ENCODE measurements around the gene RHBDF2. TPM values are rescaled to one million over a fixed set of nuclear protein-coding genes. Genes with fewer than 3 reads are reported as not detected.

Gene RHBDF2
- total RNA-seq (2021) (28.6 to 33.0 TPM (median 31.5 TPM) in 3 replicates), Bru-seq, nascent RNA (percentile 51 among the genes with signal in this experiment)
- long read RNA-seq, experiment 1, transcript RHBDF2-201 (19 exons, 3,582 nt), result major isoform, 7 of 61 reads
- long read RNA-seq, experiment 1, partial matches to known transcripts, result 4 of 61 reads
- long read RNA-seq, experiment 1, other reads (novel, unspliced or antisense), result 50 of 61 reads
- long read RNA-seq, experiment 2, partial matches to known transcripts, result 6 of 13 reads
- long read RNA-seq, experiment 2, other reads (novel, unspliced or antisense), result 7 of 13 reads
- long read RNA-seq, experiment 3, partial matches to known transcripts, result 0 of 1 reads
- long read RNA-seq, experiment 3, other reads (novel, unspliced or antisense), result 1 of 1 reads

DNA sequence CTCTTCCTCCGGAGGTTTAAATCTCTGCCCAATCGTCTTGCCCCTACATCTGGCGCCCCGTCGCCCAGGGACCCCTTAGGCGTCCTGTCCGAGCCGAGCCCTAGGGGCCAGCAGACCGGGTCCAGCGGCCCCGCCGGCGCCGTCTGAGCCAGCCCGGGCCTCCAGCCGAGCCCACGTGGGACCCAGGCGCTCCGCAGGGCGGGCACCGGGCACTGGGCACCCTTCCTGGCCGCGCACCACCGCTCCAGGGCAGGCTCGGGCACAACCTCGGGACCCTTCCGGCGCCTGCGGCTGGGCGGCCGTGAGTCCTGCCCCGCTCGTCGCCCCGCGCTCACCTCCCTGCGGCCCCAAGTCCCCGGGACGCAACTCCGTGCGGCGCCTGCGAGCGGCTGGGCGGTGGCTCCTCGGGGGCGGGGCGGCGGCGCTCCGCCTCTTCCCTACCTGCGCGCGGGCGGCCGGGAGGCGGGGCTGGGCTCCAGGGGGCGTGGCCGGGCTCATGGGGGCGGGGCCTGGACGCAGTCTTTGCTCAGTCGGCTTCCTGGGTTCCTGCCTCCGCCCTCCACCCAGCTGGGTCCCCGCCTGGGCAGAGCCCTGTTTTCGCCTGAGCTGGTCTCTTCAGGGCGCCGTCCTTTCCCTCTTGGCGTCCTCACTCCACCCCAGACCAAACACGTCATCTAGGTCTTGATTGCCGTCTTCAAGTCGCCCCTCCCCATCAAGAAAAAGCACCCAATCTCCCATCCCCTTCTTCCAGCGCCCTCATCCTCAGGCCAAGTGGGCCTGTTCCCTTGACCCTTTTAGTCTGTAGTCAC is at the start of gene RHBDF2:
Gene RHBDF2 (minus strand): TSS at position 406 of the 809 bp plus-strand sequence. CDS start 19,899 bp downstream, outside the sequence.
- H3K27me3 Mint-ChIP-seq (ENCODE audit: low read depth), result peaks cover 5% of the 10 kb centered on the region
- no peaks in the 10 kb centered on the region for H3K36me3 Mint-ChIP-seq
- H3K27ac Mint-ChIP-seq, result peak within 1 kb of the TSS; percentile 62
- ChIA-PET CTCF (interaction anchor here (0.5 to 5.1 kb wide), 15 partner anchors 22 to 180 kb away, joined by 3 to 30 read pairs (median 6); partner anchors contain the start of gene AANAT), POLR2A (no interaction called here)
- peak; percentile 48; the same call in 1 of the 2 replicates for TF ChIP-seq USF2 (CRISPR knock-in tag; IDR thresholded peaks at IDR 0.05)
- TF ChIP-seq CBFB (CRISPR knock-in tag; IDR thresholded peaks at IDR 0.05; ENCODE audit: low read depth), result peak; percentile 95; the same call in 1 of the 2 replicates
- TF ChIP-seq ATF1 (CRISPR knock-in tag; IDR thresholded peaks at IDR 0.05), result 0 out of 2 replicates have a peak, but pooled peaks have one; percentile 38
- TF ChIP-seq MAX (CRISPR knock-in tag; IDR thresholded peaks at IDR 0.05), result peak; percentile 42; the same call in 1 of the 2 replicates
- TF ChIP-seq CREB1 (CRISPR knock-in tag; IDR thresholded peaks at IDR 0.05), result 0 out of 2 replicates have a peak, but pooled peaks have one; percentile 28
- TF ChIP-seq HMGXB4 (CRISPR knock-in tag; IDR thresholded peaks at IDR 0.05), result peak; percentile 69; the same call in 1 of the 2 replicates
- peak; percentile 70; the same call in 1 of the 2 replicates for TF ChIP-seq SP1 (CRISPR knock-in tag; conservative IDR thresholded peaks at IDR 0.05)
- TF ChIP-seq SMAD3 (CRISPR knock-in tag; IDR thresholded peaks at IDR 0.05; ENCODE audit: borderline replicate concordance), result no peak
- TF ChIP-seq E2F5 (CRISPR knock-in tag; IDR thresholded peaks at IDR 0.05), result 0 out of 2 replicates have a peak, but pooled peaks have one; percentile 59
- no peak for TF ChIP-seq NR3C1 (CRISPR knock-in tag; conservative IDR thresholded peaks at IDR 0.05; ENCODE audit: low read depth)
- TF ChIP-seq, protein P1, sequence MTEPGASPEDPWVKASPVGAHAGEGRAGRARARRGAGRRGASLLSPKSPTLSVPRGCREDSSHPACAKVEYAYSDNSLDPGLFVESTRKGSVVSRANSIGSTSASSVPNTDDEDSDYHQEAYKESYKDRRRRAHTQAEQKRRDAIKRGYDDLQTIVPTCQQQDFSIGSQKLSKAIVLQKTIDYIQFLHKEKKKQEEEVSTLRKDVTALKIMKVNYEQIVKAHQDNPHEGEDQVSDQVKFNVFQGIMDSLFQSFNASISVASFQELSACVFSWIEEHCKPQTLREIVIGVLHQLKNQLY (CRISPR knock-in tag; IDR thresholded peaks at IDR 0.05), result no peak
- TF ChIP-seq FOXP4 (CRISPR knock-in tag; IDR thresholded peaks at IDR 0.05), result 0 out of 2 replicates have a peak, but pooled peaks have one; percentile 69
- peak; percentile 67; the same call in 1 of the 2 replicates for TF ChIP-seq RELA (CRISPR knock-in tag; IDR thresholded peaks at IDR 0.05; ENCODE audit: borderline replicate concordance)
- TF ChIP-seq PRDM15 (CRISPR knock-in tag; IDR thresholded peaks at IDR 0.05), result no peak
- TF ChIP-seq ZNF317 (CRISPR knock-in tag; IDR thresholded peaks at IDR 0.05; ENCODE audit: borderline replicate concordance, low read depth), result 0 out of 2 replicates have a peak, but pooled peaks have one; percentile 10
- peak; percentile 50; the same call in 1 of the 2 replicates for TF ChIP-seq ZNF232 (CRISPR knock-in tag; IDR thresholded peaks at IDR 0.05)
- 0 out of 2 replicates have a peak, but pooled peaks have one; percentile 23 for TF ChIP-seq ZBTB21 (CRISPR knock-in tag; IDR thresholded peaks at IDR 0.05; ENCODE audit: borderline replicate concordance)
- TF ChIP-seq GABPB1 (CRISPR knock-in tag; IDR thresholded peaks at IDR 0.05), result peak; percentile 55; the same call in 1 of the 2 replicates
- TF ChIP-seq FOXP1 (CRISPR knock-in tag; IDR thresholded peaks at IDR 0.05; ENCODE audit: borderline replicate concordance), result peak; percentile 60; the same call in 1 of the 2 replicates
- DNase-seq (ENCODE audit: low spot score), result peak; percentile 95
- H3K9me3 Mint-ChIP-seq, result no peaks in the 10 kb centered on the region
- H3K4me3 Mint-ChIP-seq, result peak within 1 kb of the TSS; percentile 82
- ATAC-seq, result peak; percentile 82
- H3K4me1 Mint-ChIP-seq, result peaks cover 48% of the 10 kb centered on the region

Measured in WTC11 (cell line).